ENCODE measurements around the gene FOXO6. TPM values are rescaled to one million over a fixed set of nuclear protein-coding genes. Genes with fewer than 3 reads are reported as not detected.

FOXO6 gene
- total and polyA plus RNA-seq, 10 of the 15 experiments (the other 5 are each of a cell fraction or from before 2014, with no cell fraction given) = 0.37 TPM; not detected in 9

DNA sequence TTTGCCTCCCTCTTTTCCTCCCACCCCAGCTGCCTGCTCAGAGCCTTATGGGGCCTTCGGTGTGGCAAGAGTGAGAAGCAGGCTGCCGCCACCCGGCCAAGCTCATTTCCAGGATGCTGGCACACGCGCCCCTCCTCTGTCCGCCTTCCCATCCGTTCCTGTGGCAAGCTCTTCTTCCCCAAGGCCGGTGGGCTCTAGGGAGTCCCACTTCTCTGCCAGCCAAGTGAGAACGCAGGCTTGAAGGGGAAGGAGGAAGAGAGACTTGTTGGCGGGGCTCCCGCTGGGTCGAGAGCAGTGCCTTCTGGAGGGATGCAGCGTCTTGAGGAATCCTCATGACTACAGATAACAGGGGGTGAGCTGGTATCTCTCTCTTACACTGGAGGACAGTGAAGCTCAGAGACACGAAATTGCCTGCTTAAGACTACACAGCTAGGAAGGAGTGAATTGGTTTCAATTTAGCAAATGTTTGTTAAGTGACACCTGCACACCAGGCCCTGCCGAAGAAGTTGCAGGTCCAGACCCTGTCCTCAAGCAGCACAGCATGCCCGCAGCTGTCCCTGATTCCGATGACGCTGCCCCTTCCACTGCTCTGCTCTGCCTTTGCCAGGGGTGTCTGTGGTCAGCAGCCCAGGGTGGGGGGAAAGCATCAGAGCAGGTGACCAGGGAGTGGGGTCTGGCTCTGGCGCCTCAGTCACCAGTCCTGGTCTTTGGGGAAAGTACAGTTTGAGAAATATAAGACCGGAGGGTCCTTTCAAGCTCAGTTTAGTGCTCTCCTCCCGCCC is 40.1 kb upstream of the FOXO6 start:
- in situ Hi-C loops (cut with MboI) = no loop called here
- Histone ChIP-seq H3K27me3 (replicated peaks in 1 of 2; ENCODE audit: control insufficient read depth in 2 of 2, insufficient read depth in 2 of 2, low read length in 1 of 2) (no peaks in the 10 kb centered on the region; a peak in 1 of 4 replicates), H3K9me3 (replicated peaks; ENCODE audit: control insufficient read depth, insufficient read depth, low read length) (no peaks in the 10 kb centered on the region), H3K79me2 (ENCODE audit: control insufficient read depth, insufficient read depth, low read length) (no peaks in the 10 kb centered on the region), H4K20me1 (ENCODE audit: control insufficient read depth, insufficient read depth) (no peaks in the 10 kb centered on the region), H3K4me3 (no peak overlapping the region), H2AFZ (ENCODE audit: control insufficient read depth, low read depth, low read length) (no peak overlapping the region), H3K27ac (ENCODE audit: control insufficient read depth, insufficient read depth) (no peak overlapping the region), H3K36me3 (ENCODE audit: control insufficient read depth in 2 of 2, insufficient read depth in 2 of 2, low read length in 1 of 2) (no peaks in the 10 kb centered on the region), H3K9ac (ENCODE audit: control insufficient read depth, insufficient read depth, low read length) (no peak overlapping the region), H3K4me1 (ENCODE audit: control insufficient read depth, insufficient read depth, low read length) (peaks cover 4% of the 10 kb centered on the region), H3K4me2 (ENCODE audit: control insufficient read depth, insufficient read depth) (no peak overlapping the region)
- POLR2A ChIA-PET = interaction anchor here (0.6 kb wide), 1 partner anchor 87 kb away, joined by 3 read pairs; no protein-coding TSS in a partner anchor
- SMC1A ChIA-PET (ENCODE audit: uncharacterized antibody, unreplicated experiment) = interaction anchor here (0.9 to 7.5 kb wide), 7 partner anchors 8 to 113 kb away, joined by 3 to 114 read pairs (median 5); no protein-coding TSS in a partner anchor
- RAD21 ChIA-PET (ENCODE audit: unreplicated experiment) = interaction anchor here (1.0 to 8.2 kb wide), 3 partner anchors 83 to 96 kb away, joined by 3 to 132 read pairs (median 3); no protein-coding TSS in a partner anchor
- TF ChIP-seq EGR1 (IDR thresholded peaks at IDR 0.05; ENCODE audit: borderline replicate concordance in 1 of 2, low read depth in 2 of 2, low read length in 2 of 2) (no peak), HDGF (IDR thresholded peaks at IDR 0.05) (no peak), RFX5 (IDR thresholded peaks at IDR 0.05; ENCODE audit: low read depth, low read length) (no peak), SIN3A (IDR thresholded peaks at IDR 0.05; ENCODE audit: low read depth, low read length) (no peak), FOXM1 (IDR thresholded peaks at IDR 0.05; ENCODE audit: low read depth, low read length) (no peak), PML (IDR thresholded peaks at IDR 0.05; ENCODE audit: low read length) (no peak)
- TF ChIP-seq, protein P1, sequence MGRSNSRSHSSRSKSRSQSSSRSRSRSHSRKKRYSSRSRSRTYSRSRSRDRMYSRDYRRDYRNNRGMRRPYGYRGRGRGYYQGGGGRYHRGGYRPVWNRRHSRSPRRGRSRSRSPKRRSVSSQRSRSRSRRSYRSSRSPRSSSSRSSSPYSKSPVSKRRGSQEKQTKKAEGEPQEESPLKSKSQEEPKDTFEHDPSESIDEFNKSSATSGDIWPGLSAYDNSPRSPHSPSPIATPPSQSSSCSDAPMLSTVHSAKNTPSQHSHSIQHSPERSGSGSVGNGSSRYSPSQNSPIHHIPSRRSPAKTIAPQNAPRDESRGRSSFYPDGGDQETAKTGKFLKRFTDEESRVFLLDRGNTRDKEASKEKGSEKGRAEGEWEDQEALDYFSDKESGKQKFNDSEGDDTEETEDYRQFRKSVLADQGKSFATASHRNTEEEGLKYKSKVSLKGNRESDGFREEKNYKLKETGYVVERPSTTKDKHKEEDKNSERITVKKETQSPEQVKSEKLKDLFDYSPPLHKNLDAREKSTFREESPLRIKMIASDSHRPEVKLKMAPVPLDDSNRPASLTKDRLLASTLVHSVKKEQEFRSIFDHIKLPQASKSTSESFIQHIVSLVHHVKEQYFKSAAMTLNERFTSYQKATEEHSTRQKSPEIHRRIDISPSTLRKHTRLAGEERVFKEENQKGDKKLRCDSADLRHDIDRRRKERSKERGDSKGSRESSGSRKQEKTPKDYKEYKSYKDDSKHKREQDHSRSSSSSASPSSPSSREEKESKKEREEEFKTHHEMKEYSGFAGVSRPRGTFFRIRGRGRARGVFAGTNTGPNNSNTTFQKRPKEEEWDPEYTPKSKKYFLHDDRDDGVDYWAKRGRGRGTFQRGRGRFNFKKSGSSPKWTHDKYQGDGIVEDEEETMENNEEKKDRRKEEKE (IDR thresholded peaks at IDR 0.05) = no peak
- no peak for ATAC-seq
- 38% methylated on average over 20 of the region's 21 CpGs for WGBS (ENCODE audit: insufficient coverage, insufficient replicate concordance, low lambda C conversion rate, missing lambda C conversion rate)
- no peak for DNase-seq (ENCODE audit: low read depth, low spot score)
- BruUV-seq (replicated peaks) = no TSS peak
- no peak for FAIRE-seq
- intact Hi-C loops (cut with micrococcal nuclease; ENCODE audit: unreplicated experiment) = no loop called here
- CTCF ChIA-PET = interaction anchor here (0.9 to 12.7 kb wide), 5 partner anchors 11 to 123 kb away, joined by 3 to 261 read pairs (median 5); no protein-coding TSS in a partner anchor
